GM19372 (cell line): ENCODE results near the gene S100A9.
"Not testable (repeated sequence)": the region's sequence is repeated elsewhere in the genome, so short reads cannot be mapped to it uniquely, and the experiment has no call there.

ENCODE experiments used
- ATAC-seq: cut with Tn5 transposase; IDR thresholded peaks from one replicate; pipeline ENCODE4 v1.9.1; 2021; ENCODE audit warnings: mild to moderate bottlenecking, low read depth, moderate library complexity; ENCODE audit not compliant: unreplicated experiment

Gene S100A9

DNA sequence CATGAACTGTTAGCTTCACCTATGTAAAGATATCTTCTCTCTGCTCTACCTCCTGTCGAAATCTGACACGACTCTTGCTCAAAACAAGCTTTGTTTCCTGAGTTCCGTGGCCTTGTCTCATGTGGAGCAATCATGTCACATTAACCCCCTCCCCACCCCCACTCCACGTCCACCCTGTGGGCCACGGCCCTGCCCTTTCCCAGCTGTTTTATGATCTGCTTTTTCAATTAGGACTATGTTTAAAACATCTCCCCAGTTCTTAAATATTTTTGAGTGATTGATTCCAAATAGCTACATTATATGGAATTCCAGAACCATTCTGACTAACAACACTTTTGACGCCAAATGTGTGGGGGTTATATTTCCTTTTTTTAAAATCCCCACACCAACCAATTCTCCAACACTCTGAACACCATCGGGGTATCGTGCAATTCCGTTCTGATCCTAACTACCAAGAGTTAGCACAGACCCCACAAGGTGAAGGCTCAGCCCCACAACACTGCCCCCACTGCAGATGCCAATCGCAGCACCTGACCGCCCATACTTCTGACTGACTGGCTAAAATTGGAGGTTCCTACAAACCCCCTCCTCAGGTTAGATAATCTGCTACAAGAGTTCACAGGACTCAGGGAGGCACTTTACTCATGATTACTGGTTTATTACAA, 45.9 kb downstream of the S100A9 start:
- no peak for ATAC-seq

DNA sequence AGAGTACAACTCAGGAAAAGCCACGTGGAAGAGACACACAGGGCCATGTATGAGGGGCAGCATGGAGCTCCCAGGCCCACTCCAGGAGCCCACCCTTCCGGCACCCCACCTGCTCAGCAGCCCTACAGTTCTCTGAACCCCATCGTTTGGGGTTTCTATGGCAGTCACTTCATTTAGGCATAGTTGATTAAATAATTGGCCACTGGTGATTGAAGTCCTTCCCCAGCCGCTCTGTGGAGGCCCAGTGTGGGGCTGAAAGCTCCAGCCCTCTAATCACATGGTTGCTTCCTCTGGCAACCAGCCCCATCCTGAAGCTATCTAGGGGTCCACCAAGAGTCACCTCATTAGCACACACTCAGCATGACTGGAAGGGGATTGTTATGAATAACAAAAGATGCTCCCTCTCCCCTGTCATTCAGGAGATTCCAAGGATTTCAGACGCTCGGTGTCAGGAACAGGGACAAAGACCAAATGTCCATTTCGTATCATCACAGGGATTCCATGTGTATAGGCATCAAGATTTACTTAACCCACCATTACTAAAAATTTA, 46.5 kb downstream of the S100A9 start:
- no peak for ATAC-seq

DNA sequence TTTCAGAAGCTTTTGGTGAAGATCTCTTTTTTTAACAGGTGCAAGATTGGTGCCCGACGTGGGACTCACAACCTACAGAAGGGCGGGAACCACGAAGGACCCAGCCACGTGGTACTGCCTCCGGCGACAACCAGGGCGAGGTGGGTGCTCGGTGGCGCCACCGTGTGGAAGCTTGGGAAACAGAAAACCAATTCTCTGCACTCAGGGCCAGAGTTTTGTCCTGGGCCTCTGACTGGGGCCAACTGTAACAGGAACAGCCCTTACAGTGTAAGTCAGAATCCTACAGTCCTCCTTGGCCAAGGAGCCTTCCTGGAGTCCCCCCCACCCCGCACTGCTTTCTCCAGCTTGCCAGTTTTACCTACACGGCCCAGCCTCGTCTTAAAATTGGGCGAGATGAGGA, 47.1 kb downstream of the S100A9 start:
- no peak for ATAC-seq

DNA sequence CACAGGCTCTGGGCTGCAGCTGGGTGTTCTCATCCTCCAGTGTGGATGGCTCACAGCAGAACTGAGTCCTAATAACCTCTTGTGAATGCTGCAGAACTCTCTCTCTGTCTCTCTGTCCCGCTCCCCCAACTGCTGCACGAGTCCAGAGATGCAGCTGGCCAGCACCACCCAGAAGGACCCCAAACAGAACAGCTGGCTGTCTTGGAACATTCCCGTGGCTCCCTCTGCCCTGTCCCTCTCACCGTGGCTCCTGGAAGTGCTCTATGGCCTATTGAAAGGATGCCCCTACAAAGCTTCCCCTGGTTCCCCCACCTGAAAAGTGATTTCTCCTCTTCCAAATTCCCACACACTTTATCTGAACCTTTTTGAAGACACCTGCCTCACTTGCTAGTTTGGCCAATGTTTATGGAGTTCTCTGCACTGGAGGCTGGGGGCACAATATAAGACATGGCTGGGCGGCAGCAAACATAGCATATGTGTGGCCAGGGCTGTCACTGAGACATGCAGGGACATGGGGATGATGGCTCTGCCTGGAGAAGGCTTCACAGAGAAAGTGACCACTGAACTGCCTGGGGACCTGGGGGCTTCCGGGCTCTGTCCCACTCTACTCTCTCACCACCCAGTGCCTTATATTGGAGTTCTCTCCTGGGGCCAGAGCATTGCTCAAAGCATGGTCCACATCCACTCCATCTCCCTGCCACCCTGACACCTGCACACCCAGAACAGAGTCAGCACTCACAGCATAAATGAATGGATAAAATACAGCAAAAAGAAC, 48.4 kb downstream of the S100A9 start:
- not testable (repeated sequence) for ATAC-seq

DNA sequence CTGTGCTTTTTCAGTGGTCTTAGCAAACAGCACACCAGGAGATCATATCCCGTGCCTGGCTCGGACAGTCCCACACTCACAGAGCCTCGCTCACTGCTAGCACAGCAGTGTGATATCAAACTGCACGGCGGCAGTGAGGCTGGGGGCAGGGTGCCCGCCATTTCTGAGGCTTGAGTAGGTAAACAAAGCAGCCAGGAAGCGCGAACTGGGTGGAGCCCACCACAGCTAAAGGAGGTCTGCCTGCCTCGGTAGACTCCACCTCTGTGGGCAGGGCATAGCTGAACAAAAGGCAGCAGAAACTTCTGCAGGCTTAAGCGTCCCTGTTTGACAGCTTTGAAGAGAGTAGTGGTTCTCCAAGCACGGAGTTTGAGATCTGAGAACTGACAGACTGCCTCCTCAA, 49.6 kb downstream of the S100A9 start:
- not testable (repeated sequence) for ATAC-seq
